Astrocyte (in vitro differentiated cells and primary cell): Measurements from ENCODE around the gene MAP4K2.
A peak's percentile ranks its signal among the peaks of the same experiment; 100 is the strongest.

Source experiments
- CTCF ChIP-seq: IDR thresholded peaks from 2 replicates; pipeline ENCODE4 v1.5.1; 2011; ENCODE audit warnings: low read depth, mild to moderate bottlenecking, inconsistent platforms, low read length, moderate library complexity; ENCODE audit not compliant: insufficient read depth
- EZH2 ChIP-seq: IDR thresholded peaks from 2 replicates; pipeline ENCODE4 v1.6.1; 2012; ENCODE audit warnings: mild to moderate bottlenecking, low read length, inconsistent platforms; ENCODE audit not compliant: insufficient read depth

- TF ChIP-seq CTCF (no peak), EZH2 (peak; percentile 66)
Observed at GRCh38 chr11:64745521-64746328, 57.3 kb downstream of the MAP4K2 start.
